Central memory CD8-positive, alpha-beta T cell (primary cell): ENCODE results near the gene NPDC1.
A peak's percentile ranks its signal among the peaks of the same experiment; 100 is the strongest.

Experiments used
- ATAC-seq: fragments of 150-1000 bp; cut with Tn5 transposase; replicated peaks from 2 replicates; pipeline ENCODE4 v1.10.0; 2022; ENCODE audit warnings: mild to moderate bottlenecking, moderate FRiP score, moderate number of reproducible peaks; ENCODE audit not compliant: poor library complexity, severe bottlenecking; ENCODE audit errors: extremely low read depth
- DNase-seq, 2 donors: peaks; one replicate each; pipeline ENCODE4 v3.0.0; 2021; ENCODE audit warnings: low spot score in 2 of 2
- H3K27ac Mint-ChIP-seq: one replicate; pipeline ENCODE4 v1.8.0; 2022; ENCODE audit warnings: low read depth, mild to moderate bottlenecking, moderate library complexity, mixed read lengths
- H3K27me3 Mint-ChIP-seq: one replicate; pipeline ENCODE4 v1.8.0; 2022; ENCODE audit warnings: mixed read lengths
- H3K36me3 Mint-ChIP-seq: one replicate; pipeline ENCODE4 v1.8.0; 2022; ENCODE audit warnings: mild to moderate bottlenecking, moderate library complexity, mixed read lengths; ENCODE audit not compliant: insufficient read depth
- H3K4me1 Mint-ChIP-seq: one replicate; pipeline ENCODE4 v1.8.0; 2022; ENCODE audit warnings: mixed read lengths
- H3K4me3 Mint-ChIP-seq: one replicate; pipeline ENCODE4 v1.8.0; 2022; ENCODE audit warnings: mild to moderate bottlenecking, moderate library complexity, mixed read lengths
- H3K9me3 Mint-ChIP-seq: one replicate; pipeline ENCODE4 v1.8.0; 2022; ENCODE audit warnings: mixed read lengths

The NPDC1 gene

GRCh38 chr9:137080260-137081122 lies 34.5 kb upstream of the NPDC1 start:
- Mint-ChIP-seq H3K27ac (no peak overlapping the region), H3K36me3 (peaks cover 11% of the 10 kb centered on the region), H3K4me1 (peaks cover 1% of the 10 kb centered on the region), H3K4me3 (no peak overlapping the region), H3K27me3 (no peaks in the 10 kb centered on the region), H3K9me3 (no peaks in the 10 kb centered on the region)
- no peak for DNase-seq
- ATAC-seq, result no peak

GRCh38 chr9:137079401-137079787 lies 33.4 kb upstream of the NPDC1 start:
- H3K4me1 Mint-ChIP-seq, result no peaks in the 10 kb centered on the region
- no peak for DNase-seq
- no peak overlapping the region for H3K27ac Mint-ChIP-seq
- no peaks in the 10 kb centered on the region for H3K9me3 Mint-ChIP-seq
- H3K4me3 Mint-ChIP-seq, result peak overlapping the region; percentile 44
- no peaks in the 10 kb centered on the region for H3K27me3 Mint-ChIP-seq
- peaks cover 10% of the 10 kb centered on the region for H3K36me3 Mint-ChIP-seq
- ATAC-seq, result no peak

- Mint-ChIP-seq H3K27me3 (no peaks in the 10 kb centered on the region), H3K4me1 (no peaks in the 10 kb centered on the region), H3K4me3 (peak overlapping the region; percentile 71), H3K36me3 (peaks cover 8% of the 10 kb centered on the region), H3K9me3 (no peaks in the 10 kb centered on the region), H3K27ac (no peak overlapping the region)
- DNase-seq (no peak), ATAC-seq (no peak)
These were observed 32.9 kb upstream of the NPDC1 start for GRCh38 chr9:137078701-137079400.

- Mint-ChIP-seq H3K4me1 (no peaks in the 10 kb centered on the region), H3K4me3 (peak overlapping the region; percentile 71), H3K27ac (no peak overlapping the region), H3K27me3 (no peaks in the 10 kb centered on the region), H3K36me3 (peaks cover 8% of the 10 kb centered on the region), H3K9me3 (no peaks in the 10 kb centered on the region)
- peak; percentile 38 for ATAC-seq
- DNase-seq, result no peak
These were observed 32.0 kb upstream of the NPDC1 start for GRCh38 chr9:137077758-137078693.

GRCh38 chr9:137077010-137077747 lies 31.2 kb upstream of the NPDC1 start, which contains the start of gene UAP1L1:
Gene UAP1L1 (plus strand): TSS chr9:137077517. CDS start chr9:137077533, 16 bp downstream.
- Mint-ChIP-seq H3K9me3 (no peaks in the 10 kb centered on the region), H3K4me3 (peak within 1 kb of the TSS; percentile 71), H3K4me1 (no peaks in the 10 kb centered on the region), H3K27me3 (no peaks in the 10 kb centered on the region), H3K36me3 (peaks cover 8% of the 10 kb centered on the region), H3K27ac (no peak within 1 kb of the TSS)
- DNase-seq, result no peak
- peak; percentile 75 for ATAC-seq

- no peaks in the 10 kb centered on the region for H3K27me3 Mint-ChIP-seq
- no peaks in the 10 kb centered on the region for H3K4me1 Mint-ChIP-seq
- H3K9me3 Mint-ChIP-seq, result no peaks in the 10 kb centered on the region
- DNase-seq (no peak), ATAC-seq (no peak)
- H3K27ac Mint-ChIP-seq, result no peak overlapping the region
- peak overlapping the region; percentile 58 for H3K4me3 Mint-ChIP-seq
- H3K36me3 Mint-ChIP-seq, result peaks cover 8% of the 10 kb centered on the region
These were observed 30.6 kb upstream of the NPDC1 start for GRCh38 chr9:137076636-137077009.

GRCh38 chr9:137075275-137075775 lies 29.3 kb upstream of the NPDC1 start:
- ATAC-seq (no peak), DNase-seq (no peak)
- Mint-ChIP-seq H3K4me3 (no peak overlapping the region), H3K36me3 (peaks cover 10% of the 10 kb centered on the region), H3K9me3 (no peaks in the 10 kb centered on the region), H3K27ac (no peak overlapping the region), H3K27me3 (no peaks in the 10 kb centered on the region), H3K4me1 (peaks cover 9% of the 10 kb centered on the region)

- Mint-ChIP-seq H3K9me3 (no peaks in the 10 kb centered on the region), H3K36me3 (peaks cover 10% of the 10 kb centered on the region), H3K4me3 (no peak overlapping the region), H3K27me3 (no peaks in the 10 kb centered on the region), H3K27ac (no peak overlapping the region), H3K4me1 (peaks cover 9% of the 10 kb centered on the region)
- no peak for DNase-seq
- ATAC-seq, result no peak
These were observed 28.8 kb upstream of the NPDC1 start for GRCh38 chr9:137074657-137075274.

- H3K9me3 Mint-ChIP-seq, result no peaks in the 10 kb centered on the region
- ATAC-seq (no peak), DNase-seq (no peak)
- H3K4me1 Mint-ChIP-seq, result peaks cover 9% of the 10 kb centered on the region
- no peak overlapping the region for H3K4me3 Mint-ChIP-seq
- H3K27ac Mint-ChIP-seq, result no peak overlapping the region
- H3K27me3 Mint-ChIP-seq, result no peaks in the 10 kb centered on the region
- H3K36me3 Mint-ChIP-seq, result peaks cover 7% of the 10 kb centered on the region
These were observed 28.0 kb upstream of the NPDC1 start for GRCh38 chr9:137073992-137074399.

- Mint-ChIP-seq H3K4me3 (peak overlapping the region; percentile 82), H3K9me3 (no peaks in the 10 kb centered on the region), H3K27me3 (no peaks in the 10 kb centered on the region), H3K4me1 (peaks cover 15% of the 10 kb centered on the region), H3K27ac (no peak overlapping the region), H3K36me3 (peaks cover 5% of the 10 kb centered on the region)
- ATAC-seq (no peak), DNase-seq (no peak)
These were observed 25.3 kb upstream of the NPDC1 start for GRCh38 chr9:137071282-137071681.

GRCh38 chr9:137070906-137071275 lies 24.9 kb upstream of the NPDC1 start:
- H3K4me3 Mint-ChIP-seq, result peak overlapping the region; percentile 82
- H3K4me1 Mint-ChIP-seq, result peaks cover 15% of the 10 kb centered on the region
- no peaks in the 10 kb centered on the region for H3K9me3 Mint-ChIP-seq
- DNase-seq, result no peak
- H3K27ac Mint-ChIP-seq, result no peak overlapping the region
- no peaks in the 10 kb centered on the region for H3K27me3 Mint-ChIP-seq
- ATAC-seq, result no peak
- H3K36me3 Mint-ChIP-seq, result peaks cover 5% of the 10 kb centered on the region
